Spleen (tissue), 7 donors: ENCODE results near the gene ENOX1.

ENCODE experiments used
- CTCF ChIP-seq, 11 experiments: fragments of 200-600 bp in 7 of 11; fragments of 450-650 bp in 4 of 11; sonication (generic) in 4 of 11; IDR thresholded peaks in 8 of 11; conservative IDR thresholded peaks in 3 of 11; 1 replicate in 7 of 11; 2 replicates in 4 of 11; pipeline versions ENCODE4 v1.4.0 to v1.8.0; 2016 to 2021; ENCODE audit warnings: antibody characterized with exemption in 11 of 11, inconsistent platforms in 4 of 11, mild to moderate bottlenecking in 1 of 11
- POLR2A ChIP-seq, 3 donors: fragments of 450-650 bp; IDR thresholded peaks; one replicate each; pipeline ENCODE4 v1.5.1; 2017; ENCODE audit warnings: antibody characterized with exemption in 3 of 3, mild to moderate bottlenecking in 1 of 3
- POLR2AphosphoS5 ChIP-seq, 3 donors: sonication (generic); formaldehyde crosslinking; IDR thresholded peaks; one replicate each; pipeline ENCODE4 v1.5.1; 2017; ENCODE audit warnings: antibody characterized with exemption in 3 of 3
- donor health status: DM: no; HTN: no; CAD: no; lungs with moderate emphysema.
- donor health status: DM: no; HTN: no; CAD: no.
- donor health status: DM: no; HTN: no; CAD: no.

DNA sequence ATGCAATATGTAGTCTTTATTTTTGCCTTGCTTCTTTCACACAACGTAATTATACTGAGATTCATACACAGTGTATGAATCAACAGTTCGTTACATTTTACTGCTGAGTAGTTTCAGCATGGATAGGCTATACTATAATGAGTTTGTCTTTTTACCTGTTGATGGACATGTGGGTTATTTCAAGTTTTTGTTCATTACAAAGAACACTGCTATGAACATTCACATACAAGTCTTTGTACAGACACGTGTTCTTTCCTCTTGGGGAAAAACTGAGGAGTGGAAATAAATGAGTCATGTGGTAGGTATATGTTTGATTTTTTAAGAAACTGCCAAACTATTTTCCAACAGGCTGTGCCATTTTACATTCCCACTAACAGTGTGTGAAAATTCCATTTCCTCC lies 35.1 kb downstream of the ENOX1 start:
- TF ChIP-seq CTCF (IDR thresholded peaks at IDR 0.05 in 8 of 11, conservative IDR thresholded peaks at IDR 0.05 in 3 of 11), result no peak
- no peak for TF ChIP-seq POLR2A (IDR thresholded peaks at IDR 0.05)
- no peak for TF ChIP-seq POLR2AphosphoS5 (IDR thresholded peaks at IDR 0.05)
